Measurements from ENCODE around the gene COL24A1.

COL24A1 gene

GRCh38 chr1:85683292-85684025 is 473.1 kb downstream of the COL24A1 start:
- no peak for DNase-seq (ENCODE audit: low spot score)

GRCh38 chr1:85681087-85681486 is 475.5 kb downstream of the COL24A1 start:
- DNase-seq (ENCODE audit: low spot score), result no peak
